Kasumi-1 (cell line): ENCODE measurements around the gene PIK3R5.
A peak's percentile ranks its signal among the peaks of the same experiment; 100 is the strongest.
"Not testable (repeated sequence)": the region's sequence is repeated elsewhere in the genome, so short reads cannot be mapped to it uniquely, and the experiment has no call there.

Source experiments
- DNase-seq, 2 experiments: peaks; one replicate each; lab custom pipeline; 2025; lab: John Stamatoyannopoulos, UW

PIK3R5 gene

DNA sequence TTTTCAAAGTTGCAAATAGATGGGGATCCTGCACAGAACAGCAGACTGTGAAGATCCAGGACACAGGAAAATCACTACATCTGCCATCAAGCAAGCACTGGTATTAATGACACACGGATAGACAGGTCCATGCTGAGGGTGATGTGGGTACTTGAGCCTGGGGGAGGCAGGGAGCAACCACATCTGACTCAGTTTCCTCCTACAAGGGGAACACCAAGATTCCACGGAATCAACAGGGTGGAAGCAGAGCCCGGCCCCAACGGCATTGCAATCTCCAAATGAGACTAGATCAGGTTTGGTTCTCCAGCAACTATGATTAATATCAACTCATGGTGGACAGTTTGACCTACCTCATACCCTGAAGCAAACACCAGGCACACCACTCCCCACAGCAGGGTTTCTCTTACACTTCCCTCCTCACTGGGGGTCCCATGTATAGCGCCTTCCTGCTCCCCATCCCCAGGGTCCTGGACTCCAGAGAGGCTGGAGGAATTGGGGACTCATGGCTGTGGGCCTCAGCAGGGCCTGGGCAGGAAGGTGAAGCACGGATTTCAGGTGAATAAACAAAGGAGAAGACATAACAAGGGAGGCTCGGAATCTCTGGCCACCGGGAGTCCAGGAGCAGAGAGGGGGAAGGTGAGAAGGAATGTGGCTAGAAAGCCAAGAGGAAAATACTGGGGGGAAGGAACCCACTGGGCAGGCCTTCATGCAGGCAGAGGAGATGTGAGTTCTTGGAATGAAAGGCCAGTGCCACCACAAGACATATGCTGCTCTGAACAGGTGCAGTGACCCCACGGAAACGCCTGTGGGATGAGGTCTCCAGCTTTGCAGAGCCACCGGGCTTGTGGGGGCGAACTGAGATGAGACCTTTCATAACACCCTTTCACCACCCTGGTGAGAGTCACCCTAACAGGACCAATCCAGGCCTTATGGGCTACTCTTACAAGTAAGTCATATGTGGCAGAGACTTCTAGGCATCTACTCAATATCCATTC is 68.6 kb downstream of the PIK3R5 start:
- no peak for DNase-seq

DNA sequence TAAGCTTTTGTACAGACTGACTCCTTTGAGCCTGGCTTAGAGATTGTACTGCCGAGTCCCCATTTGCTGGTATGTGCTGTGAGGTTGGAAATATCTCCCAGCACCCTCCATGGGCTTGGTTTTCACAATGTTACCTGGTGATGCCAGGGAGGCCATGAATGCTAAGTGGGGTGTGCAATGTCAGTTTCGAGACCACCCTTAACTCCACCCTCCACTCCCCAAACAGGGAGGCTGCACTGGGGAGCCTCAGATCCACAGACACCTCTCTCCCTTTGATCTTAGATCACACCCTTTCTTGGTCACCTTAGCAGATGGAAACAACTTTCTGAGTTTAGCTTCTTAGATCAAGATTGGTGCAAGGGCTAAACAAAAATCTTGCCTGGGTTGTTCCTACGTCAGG is 69.4 kb downstream of the PIK3R5 start:
- DNase-seq: no peak

DNA sequence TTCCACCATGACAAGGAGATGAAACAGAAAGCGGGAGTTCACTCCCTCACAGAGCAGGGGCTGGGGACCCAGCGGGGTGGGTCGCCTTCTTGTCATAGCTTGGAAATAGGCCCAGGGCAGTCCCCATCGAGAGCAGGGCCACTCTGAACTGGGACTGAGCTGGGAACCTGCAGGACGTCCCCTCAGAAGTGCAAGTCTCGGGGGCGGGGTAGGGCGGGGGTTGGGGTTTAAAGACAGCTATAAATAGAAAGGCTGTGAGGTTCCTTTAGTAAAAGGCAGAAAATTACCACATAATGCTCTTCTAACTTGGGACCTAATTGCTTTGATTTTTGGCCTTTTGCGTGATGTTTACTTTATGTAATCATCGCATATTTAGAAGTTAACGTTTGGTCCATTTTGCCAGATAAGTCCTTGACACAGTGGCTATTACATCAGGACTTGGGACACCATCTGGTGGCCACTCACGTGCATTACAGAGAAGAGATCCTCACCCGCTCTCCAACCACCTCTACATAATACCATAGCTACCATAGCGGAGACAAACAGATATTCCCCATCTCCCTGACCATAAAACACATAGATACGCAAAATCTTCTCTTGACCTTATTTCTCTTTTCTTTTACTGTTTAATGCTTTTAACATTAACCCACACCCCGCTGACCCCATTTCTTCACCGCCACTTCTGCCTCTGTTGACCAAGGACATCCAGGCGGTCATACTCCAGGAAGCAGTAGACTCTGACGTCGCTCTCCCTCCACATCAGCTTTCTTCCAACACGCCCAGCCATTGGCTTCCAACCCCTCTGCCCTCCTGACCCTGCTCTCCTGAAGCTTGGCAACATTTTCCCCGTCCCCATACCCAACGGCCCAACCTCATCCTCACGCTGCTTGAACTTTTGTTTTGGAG is 70.6 kb downstream of the PIK3R5 start:
- peak; percentile 38 to 40 for DNase-seq

DNA sequence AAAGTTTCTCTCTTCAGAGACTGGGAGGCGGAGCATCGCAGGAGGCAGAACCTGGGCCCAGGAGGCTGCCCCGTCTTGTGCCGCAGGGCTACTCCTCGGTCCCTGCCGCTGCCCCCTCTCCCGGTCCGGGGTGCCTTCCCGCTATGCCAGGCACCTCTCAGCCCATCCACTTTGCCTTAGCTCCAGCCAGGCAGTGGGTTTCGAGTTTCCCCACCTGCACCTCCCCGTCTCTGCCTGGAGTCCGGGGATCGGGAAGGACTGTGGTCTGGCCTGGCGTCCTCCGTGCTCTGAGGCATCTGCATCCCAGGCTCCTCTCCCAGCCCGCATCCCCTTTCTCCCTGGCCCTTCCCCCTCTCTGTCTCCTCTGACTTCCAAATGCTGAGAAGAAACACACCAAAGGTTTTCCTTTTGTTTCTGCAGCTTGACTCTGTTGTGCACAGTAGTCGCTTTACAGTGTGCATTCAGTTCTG is 71.3 kb downstream of the PIK3R5 start:
- no peak for DNase-seq

DNA sequence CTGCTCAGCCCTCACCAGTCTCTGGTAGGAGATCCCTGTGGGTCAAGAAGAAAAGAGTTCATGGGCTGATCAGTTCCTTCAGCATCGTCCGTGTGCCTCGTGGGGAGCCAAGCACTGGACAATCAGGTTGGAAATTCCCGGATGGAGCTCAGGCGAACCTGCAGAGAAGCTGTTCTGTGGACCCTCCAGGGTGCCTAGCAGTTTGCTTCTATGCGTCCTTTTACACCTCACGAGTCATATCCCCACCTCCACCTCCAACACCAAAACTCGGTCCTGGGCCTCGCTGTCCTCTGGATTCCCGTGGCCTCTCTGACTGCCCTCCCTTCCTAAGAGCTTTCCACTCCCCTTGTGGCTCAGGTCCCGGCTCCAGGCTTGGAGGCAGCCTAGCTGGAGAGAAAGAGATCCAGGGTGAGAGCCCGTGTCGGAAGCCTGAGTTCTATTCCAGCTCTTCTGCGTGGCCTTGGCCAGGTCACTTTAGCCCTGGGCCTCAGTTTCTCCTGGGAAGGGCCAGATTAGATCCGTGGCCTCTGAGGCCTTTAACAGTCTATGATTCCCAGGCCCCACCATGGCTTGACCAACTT is 71.8 kb downstream of the PIK3R5 start:
- DNase-seq: no peak

DNA sequence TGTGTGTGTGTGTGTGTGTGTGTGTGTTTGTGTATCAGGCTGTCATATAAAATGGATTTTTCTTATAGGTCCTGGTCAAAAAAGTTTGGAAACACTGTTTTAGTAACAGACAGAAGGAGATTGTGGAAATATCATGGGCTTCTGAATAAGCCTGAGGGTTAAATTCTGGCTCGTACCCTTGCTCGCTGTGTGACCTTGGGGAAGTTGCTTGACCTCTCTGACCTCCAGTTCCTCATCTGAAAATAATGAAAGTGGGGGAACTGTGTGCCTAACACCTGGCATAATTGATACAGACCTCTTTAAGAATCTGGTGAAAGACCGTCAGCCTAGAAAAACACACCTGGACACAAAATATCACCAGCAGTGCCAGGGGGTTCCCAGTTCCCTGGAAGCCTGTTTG is 72.4 kb downstream of the PIK3R5 start:
- DNase-seq: no peak

DNA sequence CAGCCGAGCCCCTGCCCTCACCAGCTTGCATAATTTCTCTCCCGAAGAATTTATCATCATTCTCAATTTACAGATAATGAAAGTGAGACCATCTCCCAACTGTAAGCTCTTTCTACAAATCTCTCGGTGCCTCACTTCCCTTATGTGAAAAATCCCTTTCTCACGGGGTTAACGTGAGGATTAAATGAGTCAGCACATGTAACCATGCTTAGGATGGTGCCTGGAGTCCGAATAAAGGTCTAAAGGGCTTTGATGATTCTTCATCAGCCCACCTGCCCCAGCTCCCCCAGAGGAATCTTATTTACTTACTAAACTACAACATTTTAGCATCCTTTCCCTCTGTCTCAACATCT is 73.2 kb downstream of the PIK3R5 start:
- no peak for DNase-seq

DNA sequence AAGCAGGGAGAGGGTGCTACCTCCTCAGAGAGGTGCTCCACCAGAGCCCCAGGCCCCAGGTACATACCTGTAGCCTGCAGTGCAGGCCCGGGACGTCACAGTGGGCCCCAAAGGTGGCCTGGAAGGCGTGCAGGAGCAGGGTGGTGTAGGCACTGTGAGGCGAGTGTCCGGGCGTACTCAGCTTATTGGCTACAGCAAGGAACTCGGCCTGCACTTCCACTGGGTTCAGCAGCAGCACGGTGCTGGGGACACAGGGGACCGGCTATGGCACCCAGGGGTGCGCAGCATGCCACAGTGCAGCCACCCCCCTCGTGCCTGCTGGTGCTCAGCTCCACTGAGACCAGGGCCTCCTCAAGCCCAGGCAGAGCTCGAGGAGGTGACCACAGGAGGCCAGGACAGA is 74.8 kb downstream of the PIK3R5 start:
- no peak for DNase-seq

DNA sequence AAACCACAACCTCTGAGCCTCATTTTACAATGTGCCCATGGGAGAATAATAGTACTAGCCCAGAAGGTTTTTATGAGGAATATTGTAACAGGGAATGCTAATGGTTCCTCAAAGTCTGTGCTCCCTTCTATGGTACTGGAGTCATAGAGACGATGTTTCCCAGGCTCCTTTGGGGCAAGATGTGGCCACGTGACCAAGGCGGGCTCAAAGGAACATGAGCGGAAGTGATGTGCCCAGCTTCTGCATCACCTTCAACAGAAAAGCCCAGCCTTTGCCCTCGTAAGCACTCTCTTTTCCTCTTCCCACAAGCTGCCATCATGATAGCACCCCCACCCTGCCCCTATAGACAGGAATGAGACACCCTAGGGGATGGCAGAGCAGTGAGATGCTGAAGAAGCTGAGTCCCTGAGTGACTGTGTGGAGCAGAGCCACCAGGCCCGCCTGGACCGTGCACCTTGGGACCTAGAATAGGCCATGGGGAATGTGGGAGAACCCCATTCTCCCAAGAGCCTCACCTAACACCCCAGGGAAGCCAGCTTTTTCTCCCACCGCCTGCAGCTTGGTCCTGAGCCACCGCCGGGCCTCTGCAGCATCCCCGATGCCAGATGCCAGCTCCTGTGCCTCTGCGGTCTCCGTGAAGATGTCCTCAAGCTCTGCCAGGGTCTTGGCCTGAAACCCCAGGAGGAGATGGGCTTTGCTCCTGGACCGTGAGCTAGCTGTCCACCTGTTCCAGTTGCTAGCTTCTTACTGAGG is 75.9 kb downstream of the PIK3R5 start:
- no peak for DNase-seq

DNA sequence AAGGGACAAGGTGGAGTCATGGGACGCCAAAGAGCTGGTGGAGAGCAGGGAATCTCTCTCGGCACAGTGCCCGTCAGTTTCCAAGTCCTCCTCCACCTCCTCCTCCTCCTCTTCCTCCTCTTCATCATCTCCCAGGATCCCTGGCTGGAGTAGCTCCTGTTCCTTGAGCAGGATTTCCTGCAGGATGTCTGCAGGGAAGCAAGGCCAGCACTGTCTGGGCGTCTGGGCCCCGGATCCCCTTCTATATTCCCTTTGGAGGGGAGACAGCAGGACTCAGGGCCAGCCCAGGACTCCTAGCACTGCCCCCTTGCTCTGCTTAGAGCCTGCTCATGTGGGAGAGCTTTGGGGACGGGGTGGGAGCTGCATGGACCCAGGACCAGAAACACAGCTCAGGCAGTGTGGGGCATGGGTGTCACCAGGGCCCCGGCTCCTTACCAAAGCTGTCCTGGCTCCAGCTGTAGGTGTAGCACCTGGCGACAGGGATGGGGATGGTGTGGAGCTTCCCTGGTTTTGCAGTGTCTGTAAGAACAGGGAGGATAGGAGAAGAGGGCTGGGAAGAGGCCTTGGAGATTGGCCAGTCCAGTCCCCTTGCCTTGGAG is 76.7 kb downstream of the PIK3R5 start:
- DNase-seq: no peak

DNA sequence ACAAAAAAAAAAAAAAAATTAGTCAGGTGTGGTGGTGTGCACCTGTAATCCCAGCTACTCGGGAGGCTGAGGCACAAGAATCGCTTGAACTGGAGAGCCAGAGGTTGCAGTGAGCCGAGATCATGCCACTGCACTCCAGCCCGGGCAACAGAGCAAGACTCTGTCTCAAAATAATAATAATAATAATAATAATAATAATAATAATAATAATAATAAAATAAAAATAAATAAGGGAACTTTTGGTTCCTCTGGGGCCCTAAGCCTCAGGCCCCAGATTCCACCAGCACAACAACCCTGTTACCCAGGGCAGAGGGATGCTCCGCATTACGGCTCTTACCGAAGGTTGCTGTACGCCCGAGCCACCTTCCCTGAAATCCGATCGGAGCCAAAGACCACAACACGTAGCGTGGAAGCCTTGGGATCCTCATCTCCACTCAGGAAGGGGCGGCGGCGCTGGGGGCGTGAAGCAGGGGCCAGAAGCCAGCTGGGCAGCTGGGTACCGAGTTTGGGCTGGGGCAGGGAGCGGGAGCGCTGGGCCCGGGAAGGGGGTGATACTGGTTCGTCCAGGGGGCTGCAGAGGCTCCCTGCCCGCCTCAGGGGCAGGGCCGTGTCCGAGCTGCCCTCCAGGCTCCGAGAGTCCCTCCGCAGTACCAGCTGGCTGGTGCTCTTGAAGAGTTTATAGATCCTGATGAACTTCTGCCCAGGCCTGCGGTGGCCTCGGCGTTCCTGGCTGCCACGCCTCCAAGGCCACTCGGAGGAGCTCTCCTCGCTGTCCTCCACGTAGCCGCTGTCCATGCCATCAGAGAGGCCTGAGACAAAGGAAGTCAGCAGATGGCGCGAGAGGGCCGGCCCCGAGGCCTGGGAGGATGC is 77.4 kb downstream of the PIK3R5 start:
- no peak for DNase-seq

DNA sequence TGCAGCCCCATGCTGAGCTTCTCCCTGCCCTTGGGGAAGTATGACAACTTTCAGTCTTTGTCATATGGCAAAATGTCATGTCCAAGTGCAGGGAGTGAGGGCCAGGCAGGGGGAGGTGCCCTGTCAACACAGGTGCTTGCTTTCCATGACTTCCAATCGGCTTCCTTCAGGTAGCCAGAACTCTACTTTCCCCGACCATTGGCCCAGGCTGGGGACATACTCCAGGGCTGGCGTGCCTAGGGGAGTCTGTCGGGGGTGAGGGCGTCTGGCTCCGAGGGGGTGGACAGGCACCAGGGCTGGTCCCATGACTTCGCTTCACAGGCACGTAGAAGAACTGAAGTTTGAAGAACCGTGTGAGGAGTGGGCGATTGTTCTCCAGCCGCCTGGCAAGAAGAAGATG is 78.2 kb downstream of the PIK3R5 start:
- DNase-seq: no peak

DNA sequence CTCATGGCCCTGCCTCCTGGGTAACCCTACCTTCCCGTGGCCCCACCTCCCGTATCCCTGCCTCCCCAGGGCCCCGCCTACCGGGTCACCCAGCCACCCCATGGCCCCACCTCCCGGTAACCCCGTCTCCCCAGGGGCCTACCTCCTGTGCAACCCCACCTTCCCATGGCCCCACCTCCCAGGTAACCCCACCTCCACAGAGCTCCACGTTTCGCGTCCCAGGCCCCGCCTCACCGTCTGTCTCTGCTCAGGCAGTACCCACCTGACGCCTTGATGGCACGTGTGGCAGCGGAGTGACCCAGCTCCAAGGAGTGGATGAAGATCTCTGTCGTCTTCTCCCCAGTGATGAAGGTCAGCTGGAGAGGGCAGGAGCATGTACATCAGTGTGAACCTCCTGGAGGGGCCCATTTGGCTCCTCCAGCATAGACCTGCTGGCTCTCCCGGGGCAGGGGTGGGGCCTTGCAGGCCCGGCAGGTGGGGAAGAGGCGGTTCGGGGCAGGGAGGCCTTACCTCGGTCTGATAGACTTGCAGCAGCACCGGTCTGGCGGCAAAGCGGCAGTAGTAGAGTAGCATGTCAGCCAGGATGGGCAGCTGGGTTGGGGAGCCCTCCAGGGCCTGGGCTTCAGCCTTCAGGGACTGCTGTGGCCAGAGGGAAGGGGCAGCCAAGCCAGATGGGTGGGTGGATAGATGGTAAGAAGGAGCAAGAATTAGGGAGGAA is 79.4 kb downstream of the PIK3R5 start:
- DNase-seq: no peak

DNA sequence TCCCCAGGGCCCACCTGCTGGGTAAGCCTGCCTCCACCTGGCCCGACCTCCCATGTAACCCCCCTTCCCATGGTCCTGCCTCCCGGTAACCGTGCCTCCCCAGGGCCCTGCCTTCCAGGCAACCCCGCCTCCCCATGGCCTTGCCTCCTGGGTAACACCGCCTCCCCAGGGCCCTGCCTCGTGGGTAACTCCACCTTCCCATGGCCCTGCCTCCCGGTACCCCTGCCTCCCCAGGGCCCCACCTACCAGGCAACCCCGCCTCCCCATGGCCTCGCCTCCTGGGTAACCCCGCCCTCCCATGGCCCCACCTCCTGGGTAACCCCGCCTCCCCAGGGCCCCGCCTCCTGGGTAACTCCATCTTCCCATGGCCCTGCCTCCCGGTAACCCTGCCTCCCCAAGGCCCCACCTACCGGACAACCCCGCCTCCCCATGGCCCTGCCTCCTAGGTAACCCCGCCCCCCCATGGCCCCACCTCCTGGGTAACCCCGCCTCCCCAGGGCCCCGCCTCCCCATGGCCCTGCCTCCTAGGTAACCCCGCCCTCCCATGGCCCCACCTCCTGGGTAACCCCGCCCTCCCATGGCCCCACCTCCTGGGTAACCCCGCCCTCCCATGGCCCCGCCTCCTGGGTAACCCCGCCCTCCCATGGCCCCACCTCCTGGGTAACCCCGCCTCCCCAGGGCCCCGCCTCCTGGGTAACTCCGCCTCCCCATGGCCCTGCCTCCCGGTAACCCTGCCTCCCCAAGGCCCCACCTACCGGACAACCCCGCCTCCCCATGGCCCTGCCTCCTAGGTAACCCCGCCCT is 80.1 kb downstream of the PIK3R5 start:
- DNase-seq: not testable (repeated sequence)

DNA sequence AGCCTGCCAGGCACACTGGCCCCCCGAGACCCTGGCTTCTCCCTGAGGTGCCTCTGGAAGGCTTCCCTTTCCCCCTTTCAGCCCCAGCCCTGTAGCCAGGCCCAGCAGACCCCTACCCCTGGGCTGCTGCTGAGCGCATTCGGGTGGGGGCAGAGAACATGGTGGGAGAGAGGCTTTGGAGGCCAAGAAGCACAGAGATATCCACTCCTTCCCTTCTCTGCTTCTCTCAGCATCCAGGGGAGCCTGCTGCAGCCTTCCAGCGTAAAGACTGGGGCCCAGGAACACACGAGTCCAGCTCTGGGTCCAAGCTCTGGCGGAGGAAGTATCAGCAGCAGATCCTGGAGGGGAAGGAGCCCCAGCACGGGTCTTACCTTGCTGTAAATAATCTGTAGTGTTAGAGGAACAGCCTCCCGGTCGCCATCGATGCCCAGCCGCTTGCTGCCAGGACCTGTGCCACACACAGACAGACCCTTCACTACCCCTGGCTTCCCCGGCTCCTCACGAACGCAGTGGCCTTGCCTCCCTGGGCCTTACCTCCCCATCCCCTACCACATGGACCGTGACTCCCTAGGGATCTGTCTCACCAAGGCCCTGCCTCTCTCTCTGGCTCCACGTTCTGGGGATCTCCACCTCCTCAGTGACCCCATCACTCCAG is 81.0 kb downstream of the PIK3R5 start:
- DNase-seq: no peak

DNA sequence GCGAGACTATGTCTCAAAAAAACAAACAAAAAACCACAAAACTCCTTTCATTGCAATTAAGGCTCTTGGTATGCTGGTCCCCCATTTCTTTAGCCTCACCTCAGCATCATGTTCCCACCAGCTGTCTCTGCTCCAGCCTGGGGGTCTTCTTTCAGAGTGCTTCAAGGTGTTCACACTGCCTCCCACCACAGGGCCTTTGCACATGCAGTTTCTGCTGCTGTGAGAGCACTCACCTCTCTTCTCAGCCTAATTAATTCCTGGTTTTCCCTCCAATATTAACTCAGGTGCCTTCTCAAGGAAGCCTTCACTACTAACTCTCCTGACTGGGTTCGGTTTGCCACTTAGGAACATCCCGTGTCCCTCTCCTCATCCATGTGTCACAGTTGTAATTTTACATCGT is 82.2 kb downstream of the PIK3R5 start:
- no peak for DNase-seq

DNA sequence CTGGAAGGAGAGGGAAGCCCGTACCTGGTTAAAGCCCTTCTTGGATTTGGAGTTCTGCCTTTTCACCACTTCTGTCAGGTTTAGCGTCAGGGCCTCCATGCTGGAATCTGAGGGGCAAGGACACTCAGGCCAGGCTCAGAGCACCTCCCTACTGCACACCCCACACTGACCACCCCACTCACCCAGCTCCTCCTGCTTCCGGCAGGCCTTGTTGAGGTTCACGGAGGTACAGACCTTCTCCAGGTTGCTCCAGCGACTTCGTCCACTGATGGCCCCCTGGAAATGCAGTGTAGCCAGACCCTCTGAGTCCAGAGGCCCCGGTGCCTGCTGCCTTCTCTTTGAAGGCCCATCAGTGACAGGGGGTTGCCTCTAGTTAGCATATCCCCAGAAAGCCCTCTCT is 83.9 kb downstream of the PIK3R5 start:
- DNase-seq: no peak

DNA sequence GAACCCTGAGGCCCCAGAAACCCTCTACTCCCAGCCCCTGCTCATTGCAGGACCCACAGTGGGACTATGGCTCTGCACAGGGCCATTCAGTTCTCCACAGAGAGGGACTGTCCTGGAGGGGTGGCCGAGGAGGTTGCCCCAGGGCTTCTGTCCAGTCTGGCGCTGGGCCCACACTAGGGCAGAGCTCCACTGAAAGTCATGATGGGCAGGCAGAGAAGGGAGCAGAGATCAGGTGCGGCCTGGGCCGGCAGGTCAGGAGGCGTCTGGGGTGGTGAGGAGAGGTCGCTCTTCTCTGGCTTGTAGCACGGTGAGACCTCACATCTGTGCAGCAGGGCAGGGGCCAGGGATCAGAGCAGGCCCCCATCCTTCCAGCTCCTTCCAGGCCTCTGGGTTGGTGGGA is 85.0 kb downstream of the PIK3R5 start:
- DNase-seq: no peak
